Activated effector memory CD4-positive, alpha-beta T cell treated with Interleukin-2 at 50 U/mL for 16 hours (primary cell): ENCODE measurements around the gene FAM200B.

Source experiments
- DNase-seq: peaks from one replicate; pipeline ENCODE4 v3.0.0-alpha.2; 2020

The FAM200B gene

GRCh38 chr4:15681372-15682241 lies at the start of gene FAM200B:
TSS of gene FAM200B (plus strand) at chr4:15681827. CDS start at chr4:15686978, 5,151 bp downstream.
- DNase-seq: peak; percentile 93

GRCh38 chr4:15636818-15637217 lies 44.8 kb upstream of the FAM200B start:
- no peak for DNase-seq

GRCh38 chr4:15638418-15638817 lies 43.2 kb upstream of the FAM200B start:
- DNase-seq: no peak

- no peak for DNase-seq
Measured at GRCh38 chr4:15648600-15648999, 33.0 kb upstream of the FAM200B start.

GRCh38 chr4:15649914-15650545 lies 31.6 kb upstream of the FAM200B start:
- DNase-seq: peak; percentile 15

GRCh38 chr4:15651676-15652075 lies 30.0 kb upstream of the FAM200B start:
- DNase-seq: no peak

GRCh38 chr4:15652191-15652590 lies 29.4 kb upstream of the FAM200B start:
- no peak for DNase-seq

- DNase-seq: no peak
Measured at GRCh38 chr4:15652841-15653240, 28.8 kb upstream of the FAM200B start.

GRCh38 chr4:15653420-15653819 lies 28.2 kb upstream of the FAM200B start:
- no peak for DNase-seq

- DNase-seq: no peak
Measured at GRCh38 chr4:15653864-15654592, 27.6 kb upstream of the FAM200B start.

GRCh38 chr4:15654593-15655222 lies 26.9 kb upstream of the FAM200B start:
- no peak for DNase-seq

- peak; percentile 78 for DNase-seq
Measured at GRCh38 chr4:15655223-15656037, 26.2 kb upstream of the FAM200B start, which contains the start of gene FBXL5. TSS of gene FBXL5 (minus strand) at chr4:15655357. CDS start at chr4:15655287, 70 bp downstream.

- DNase-seq: no peak
Measured at GRCh38 chr4:15656038-15656470, 25.6 kb upstream of the FAM200B start.

GRCh38 chr4:15657366-15657765 lies 24.3 kb upstream of the FAM200B start:
- DNase-seq: no peak

- no peak for DNase-seq
Measured at GRCh38 chr4:15658136-15658770, 23.4 kb upstream of the FAM200B start.

GRCh38 chr4:15658781-15659180 lies 22.8 kb upstream of the FAM200B start:
- DNase-seq: no peak

- DNase-seq: no peak
Measured at GRCh38 chr4:15659768-15660570, 21.7 kb upstream of the FAM200B start.

- no peak for DNase-seq
Measured at GRCh38 chr4:15665753-15666365, 15.8 kb upstream of the FAM200B start.

- no peak for DNase-seq
Measured at GRCh38 chr4:15667006-15667405, 14.6 kb upstream of the FAM200B start.
